ENCODE measurements around the gene CLCN1. TPM values are rescaled to one million over a fixed set of nuclear protein-coding genes. Genes with fewer than 3 reads are reported as not detected.

Gene CLCN1
- total and polyA plus RNA-seq, 10 donors = 0.06 to 0.54 (median 0.08) TPM; not detected in 3

- WGBS, 5 donors = 89 to 93% (median 91%) methylated on average over 11 to 12 of the region's 12 CpGs
- intact Hi-C loops (cut with DNase I; ENCODE audit: low total_unique reads) = loop anchor here (10.0 kb wide), 1 partner anchor 86 kb away; the partner anchor contains the start of gene CLCN1
- no peaks in the 10 kb centered on the region for H3K27me3 ChIP-seq (replicated peaks in 1 of 7)
- no peak for TF ChIP-seq POLR2A (IDR thresholded peaks at IDR 0.05)
- TF ChIP-seq, protein P1, sequence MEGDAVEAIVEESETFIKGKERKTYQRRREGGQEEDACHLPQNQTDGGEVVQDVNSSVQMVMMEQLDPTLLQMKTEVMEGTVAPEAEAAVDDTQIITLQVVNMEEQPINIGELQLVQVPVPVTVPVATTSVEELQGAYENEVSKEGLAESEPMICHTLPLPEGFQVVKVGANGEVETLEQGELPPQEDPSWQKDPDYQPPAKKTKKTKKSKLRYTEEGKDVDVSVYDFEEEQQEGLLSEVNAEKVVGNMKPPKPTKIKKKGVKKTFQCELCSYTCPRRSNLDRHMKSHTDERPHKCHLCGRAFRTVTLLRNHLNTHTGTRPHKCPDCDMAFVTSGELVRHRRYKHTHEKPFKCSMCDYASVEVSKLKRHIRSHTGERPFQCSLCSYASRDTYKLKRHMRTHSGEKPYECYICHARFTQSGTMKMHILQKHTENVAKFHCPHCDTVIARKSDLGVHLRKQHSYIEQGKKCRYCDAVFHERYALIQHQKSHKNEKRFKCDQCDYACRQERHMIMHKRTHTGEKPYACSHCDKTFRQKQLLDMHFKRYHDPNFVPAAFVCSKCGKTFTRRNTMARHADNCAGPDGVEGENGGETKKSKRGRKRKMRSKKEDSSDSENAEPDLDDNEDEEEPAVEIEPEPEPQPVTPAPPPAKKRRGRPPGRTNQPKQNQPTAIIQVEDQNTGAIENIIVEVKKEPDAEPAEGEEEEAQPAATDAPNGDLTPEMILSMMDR (IDR thresholded peaks at IDR 0.05 in 8 of 11, conservative IDR thresholded peaks at IDR 0.05 in 3 of 11) = no peak
- TF ChIP-seq POLR2AphosphoS5 (IDR thresholded peaks at IDR 0.05) = no peak
- peaks cover 0 to 5% (median 0%) of the 10 kb centered on the region in 6 donors for H3K36me3 ChIP-seq
- H3K9me3 ChIP-seq = no peaks in the 10 kb centered on the region
- peaks cover 0 to 10% (median under 1%) of the 10 kb centered on the region in 6 donors for H3K4me1 ChIP-seq
- DNase-seq = peak; percentile 59
- no peak overlapping the region for H3K27ac ChIP-seq
- H3K4me3 ChIP-seq = no peak overlapping the region
These were observed 85.4 kb downstream of the CLCN1 start for GRCh38 chr7:143401265-143401664.

Small RNAs within 50 kb of the gene (microRNA-seq; reads per million reads assigned to microRNA genes)
- 0.28 to 1.8 (median 0.35) reads per million in 3 donors for gene MIR6892

Small RNAs within 50 kb of the gene (small RNA-seq; reads per million reads assigned to genes)
- gene MIR6892 (0.14 to 0.46 (median 0.14) reads per million in 4 donors), gene RN7SL481P (0 reads per million in 4 donors), gene RN7SL535P (0 reads per million in 4 donors)

Other genes with a start within 250 kb of the CLCN1 start
- not detected for gene PIP, start 184.0 kb upstream of the CLCN1 start, total RNA-seq
- not detected for gene PIP, start 184.0 kb upstream of the CLCN1 start, polyA plus RNA-seq
- not detected for gene TAS2R39, start 132.7 kb upstream of the CLCN1 start, total RNA-seq
- not detected for gene TAS2R39, start 132.7 kb upstream of the CLCN1 start, polyA plus RNA-seq
- not detected for gene TAS2R40, start 94.1 kb upstream of the CLCN1 start, total RNA-seq
- gene TAS2R40, start 94.1 kb upstream of the CLCN1 start, polyA plus RNA-seq = not detected
- 100 to 1,000 TPM; 194 to 247 (median 231) TPM for gene GSTK1, start 52.7 kb upstream of the CLCN1 start, total RNA-seq
- gene GSTK1, start 52.7 kb upstream of the CLCN1 start, polyA plus RNA-seq = 100 to 1,000 TPM; 162 to 182 (median 178) TPM
- 1 to 10 TPM in 4 of 7 donors, under 1 TPM in 3; 0.60 to 2.0 (median 1.2) TPM for gene TMEM139, start 31.2 kb upstream of the CLCN1 start, total RNA-seq
- 1 to 10 TPM in 1 of 3 donors, under 1 TPM in 2; 0.52 to 2.3 (median 0.70) TPM for gene TMEM139, start 31.2 kb upstream of the CLCN1 start, polyA plus RNA-seq
- 10 to 100 TPM; 32.7 to 51.0 (median 43.8) TPM for gene CASP2, start 27.8 kb upstream of the CLCN1 start, total RNA-seq
- 10 to 100 TPM in 2 of 3 donors, 1 to 10 TPM in 1; 9.9 to 14.5 (median 12.2) TPM for gene CASP2, start 27.8 kb upstream of the CLCN1 start, polyA plus RNA-seq
- gene FAM131B, start 46.6 kb downstream of the CLCN1 start, total RNA-seq = 1 to 10 TPM in 1 of 7 donors, under 1 TPM in 6; 0.20 to 1.4 (median 0.74) TPM
- gene FAM131B, start 46.6 kb downstream of the CLCN1 start, polyA plus RNA-seq = under 1 TPM; 0.04 to 0.10 (median 0.09) TPM
- 100 to 1,000 TPM; 104 to 439 (median 211) TPM for gene ZYX, start 65.2 kb downstream of the CLCN1 start, total RNA-seq
- 10 to 100 TPM; 50.3 to 95.6 (median 53.6) TPM for gene ZYX, start 65.2 kb downstream of the CLCN1 start, polyA plus RNA-seq
- gene EPHA1, start 92.7 kb downstream of the CLCN1 start, total RNA-seq = 1 to 10 TPM; 1.3 to 4.5 (median 3.8) TPM
- gene EPHA1, start 92.7 kb downstream of the CLCN1 start, polyA plus RNA-seq = 1 to 10 TPM in 2 of 3 donors, under 1 TPM in 1; 0.80 to 1.5 (median 1.1) TPM
- gene TAS2R60, start 127.3 kb downstream of the CLCN1 start, total RNA-seq = 1 to 10 TPM in 2 of 7 donors, under 1 TPM in 3, not detected in 2; 0.30 to 2.2 (median 0.85) TPM
- not detected for gene TAS2R60, start 127.3 kb downstream of the CLCN1 start, polyA plus RNA-seq
- under 1 TPM in 3 of 7 donors, not detected in 4; 0.41 to 0.95 (median 0.55) TPM for gene TAS2R41, start 161.8 kb downstream of the CLCN1 start, total RNA-seq
- gene TAS2R41, start 161.8 kb downstream of the CLCN1 start, polyA plus RNA-seq = not detected